B cell (primary cell): ENCODE measurements around the gene VEGFB.

Experiments used
- EZH2 ChIP-seq: IDR thresholded peaks from 2 replicates; pipeline ENCODE4 v1.6.1; 2012; ENCODE audit warnings: borderline replicate concordance, low read depth, mild to moderate bottlenecking, moderate library complexity, low read length; ENCODE audit not compliant: insufficient read depth, poor library complexity, severe bottlenecking
- TF ChIP-seq, protein P1 (sequence below): fragments of 200-600 bp; IDR thresholded peaks from one replicate; pipeline ENCODE4 v1.8.0; 2022; ENCODE audit warnings: antibody characterized with exemption, mild to moderate bottlenecking

- TF ChIP-seq, protein P1, sequence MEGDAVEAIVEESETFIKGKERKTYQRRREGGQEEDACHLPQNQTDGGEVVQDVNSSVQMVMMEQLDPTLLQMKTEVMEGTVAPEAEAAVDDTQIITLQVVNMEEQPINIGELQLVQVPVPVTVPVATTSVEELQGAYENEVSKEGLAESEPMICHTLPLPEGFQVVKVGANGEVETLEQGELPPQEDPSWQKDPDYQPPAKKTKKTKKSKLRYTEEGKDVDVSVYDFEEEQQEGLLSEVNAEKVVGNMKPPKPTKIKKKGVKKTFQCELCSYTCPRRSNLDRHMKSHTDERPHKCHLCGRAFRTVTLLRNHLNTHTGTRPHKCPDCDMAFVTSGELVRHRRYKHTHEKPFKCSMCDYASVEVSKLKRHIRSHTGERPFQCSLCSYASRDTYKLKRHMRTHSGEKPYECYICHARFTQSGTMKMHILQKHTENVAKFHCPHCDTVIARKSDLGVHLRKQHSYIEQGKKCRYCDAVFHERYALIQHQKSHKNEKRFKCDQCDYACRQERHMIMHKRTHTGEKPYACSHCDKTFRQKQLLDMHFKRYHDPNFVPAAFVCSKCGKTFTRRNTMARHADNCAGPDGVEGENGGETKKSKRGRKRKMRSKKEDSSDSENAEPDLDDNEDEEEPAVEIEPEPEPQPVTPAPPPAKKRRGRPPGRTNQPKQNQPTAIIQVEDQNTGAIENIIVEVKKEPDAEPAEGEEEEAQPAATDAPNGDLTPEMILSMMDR = no peak
- TF ChIP-seq EZH2 = no peak
Measured at GRCh38 chr11:64234647-64235379, 429 bp downstream of the VEGFB start.
